Globus pallidus (tissue), 1 donor: Measurements from ENCODE around the gene TNFSF13B.

Experiments
- DNase-seq: peaks from one replicate; pipeline ENCODE4 v3.0.0-alpha.2; 2015; ENCODE audit warnings: low spot score

Gene TNFSF13B

GRCh38 chr13:108349269-108349668 is 79.8 kb downstream of the TNFSF13B start:
- DNase-seq, result no peak

- DNase-seq, result no peak
Measured at GRCh38 chr13:108350579-108350978, 81.1 kb downstream of the TNFSF13B start.

GRCh38 chr13:108352599-108352998 is 83.1 kb downstream of the TNFSF13B start:
- DNase-seq, result no peak

GRCh38 chr13:108357228-108357627 is 87.7 kb downstream of the TNFSF13B start:
- DNase-seq, result no peak
